H1 (cell line): ENCODE data around the gene KLK10. TPM values are rescaled to one million over a fixed set of nuclear protein-coding genes. Genes with fewer than 3 reads are reported as not detected.

Experiments
- CBX8 ChIP-seq: fragments of 300-800, 300-1000 bp; sonication (generic); IDR thresholded peaks from 2 replicates; pipeline ENCODE4 v1.7.1; 2016; ENCODE audit warnings: low read depth, low read length, borderline replicate concordance
- MAX ChIP-seq: IDR thresholded peaks from 2 replicates; pipeline ENCODE4 v1.6.1; 2012; ENCODE audit warnings: inconsistent platforms
- POLR2AphosphoS5 ChIP-seq: IDR thresholded peaks from 2 replicates; pipeline ENCODE4 v1.6.1; 2011; ENCODE audit warnings: low read depth, low read length
- RAD21 ChIP-seq, 2 experiments: IDR thresholded peaks in 1 of 2; conservative IDR thresholded peaks in 1 of 2; 2 replicates each; pipeline ENCODE4 v1.6.1; 2011; ENCODE audit warnings: low read depth in 2 of 2, low read length in 2 of 2, improper control_type of control experiment in 1 of 2, inconsistent platforms in 1 of 2, mild to moderate bottlenecking in 1 of 2, moderate library complexity in 1 of 2
- RBBP5 ChIP-seq: IDR thresholded peaks from 2 replicates; pipeline ENCODE4 v1.7.1; 2012; ENCODE audit warnings: low read depth, mild to moderate bottlenecking, inconsistent platforms, low read length, moderate library complexity, borderline replicate concordance
- polyA plus RNA-seq, 7 experiments: library from polyadenylated mRNA; depleted of rRNA in 3 of 7; stranded (reverse) in 5 of 7; unstranded in 2 of 7; fragments of >200 nt in 5 of 7; fragments of 200-250 nt in 2 of 7; gene quantifications; 1 replicate in 5 of 7; 2 replicates in 1 of 7; 4 replicates in 1 of 7; pipeline versions ENCODE4 v1.2.1 to v1.2.3, GENCODE V29; 2011 to 2013; ENCODE audit warnings: missing spikeins in 2 of 7, mixed read lengths in 2 of 7
- total RNA-seq: library from RNA; stranded (reverse); fragmentation: NEBNext Ultra II Directional; extraction: Animal tissue kit (Norgen Biotek cat#: 25700); gene quantifications from 2 replicates; pipeline ENCODE4 v1.2.1, GENCODE V29; 2021

KLK10 gene
- total and polyA plus RNA-seq, 2 of the 8 experiments (the other 6 are each of a cell fraction or from before 2014, with no cell fraction given): 4.8 to 9.7 TPM

- TF ChIP-seq MAX: no peak
- TF ChIP-seq POLR2AphosphoS5: no peak
- TF ChIP-seq RAD21 (IDR thresholded peaks at IDR 0.05 in 1 of 2, conservative IDR thresholded peaks at IDR 0.05 in 1 of 2; ENCODE audit: low read depth in 2 of 2, low read length in 2 of 2): no peak
- TF ChIP-seq CBX8: no peak
- TF ChIP-seq RBBP5: no peak
- TF ChIP-seq, all 59 proteins: peak for 0
Observed at GRCh38 chr19:50998686-50999085, 20.8 kb downstream of the KLK10 start (continued).
